ENCODE results near the gene GPR42. TPM values are rescaled to one million over a fixed set of nuclear protein-coding genes. Genes with fewer than 3 reads are reported as not detected.
"Not testable (repeated sequence)": the region's sequence is repeated elsewhere in the genome, so short reads cannot be mapped to it uniquely, and the experiment has no call there.

GPR42 gene
- total RNA-seq, 2 donors from 2014 or later = not detected

- TF ChIP-seq CTCF (IDR thresholded peaks at IDR 0.05) = no peak
- Histone ChIP-seq H3K27ac (no peak overlapping the region), H3K4me3 (no peak overlapping the region)
These were observed 1.3 kb upstream of the GPR42 start for GRCh38 chr19:35369522-35369921.

GRCh38 chr19:35373492-35373891 is 2.6 kb downstream of the GPR42 start:
- ATAC-seq (ENCODE audit: insufficient number of reproducible peaks, low FRiP score, low read depth) (no peak), DNase-seq (ENCODE audit: low spot score) (no peak)
- TF ChIP-seq CTCF (IDR thresholded peaks at IDR 0.05) = no peak
- Histone ChIP-seq H3K4me3 (no peak overlapping the region), H3K27me3 (replicated peaks; ENCODE audit: insufficient read depth) (no peaks in the 10 kb centered on the region), H3K27ac (no peak overlapping the region), H3K4me1 (ENCODE audit: control insufficient read depth in 1 of 2, low read depth in 2 of 2) (no peaks in the 10 kb centered on the region), H3K9me3 (no peaks in the 10 kb centered on the region), H3K36me3 (no peaks in the 10 kb centered on the region)

More at GRCh38 chr19:35369522-35369921, 1.3 kb upstream of the GPR42 start:
- no peaks in the 10 kb centered on the region for H3K27me3 ChIP-seq (replicated peaks; ENCODE audit: insufficient read depth)
- no peak for DNase-seq (ENCODE audit: low spot score)
- H3K9me3 ChIP-seq = no peaks in the 10 kb centered on the region
- H3K36me3 ChIP-seq = no peaks in the 10 kb centered on the region
- ATAC-seq (ENCODE audit: insufficient number of reproducible peaks, low FRiP score, low read depth) = no peak
- H3K4me1 ChIP-seq (ENCODE audit: control insufficient read depth in 1 of 2, low read depth in 2 of 2) = no peaks in the 10 kb centered on the region

GRCh38 chr19:35374031-35374430 is 3.2 kb downstream of the GPR42 start:
- not testable (repeated sequence) for H3K4me1 ChIP-seq (ENCODE audit: control insufficient read depth in 1 of 2, low read depth in 2 of 2); ATAC-seq (ENCODE audit: insufficient number of reproducible peaks, low FRiP score, low read depth)

GRCh38 chr19:35375505-35376307 is 4.8 kb downstream of the GPR42 start:
- H3K4me3 ChIP-seq = no peak overlapping the region
- no peak for TF ChIP-seq CTCF (IDR thresholded peaks at IDR 0.05)
- H3K4me1 ChIP-seq (ENCODE audit: control insufficient read depth in 1 of 2, low read depth in 2 of 2) = no peaks in the 10 kb centered on the region
- no peak for ATAC-seq (ENCODE audit: insufficient number of reproducible peaks, low FRiP score, low read depth)
- no peak for DNase-seq (ENCODE audit: low spot score)
- no peaks in the 10 kb centered on the region for H3K36me3 ChIP-seq
- H3K27ac ChIP-seq = no peak overlapping the region
- H3K9me3 ChIP-seq = no peaks in the 10 kb centered on the region
- no peaks in the 10 kb centered on the region for H3K27me3 ChIP-seq (replicated peaks; ENCODE audit: insufficient read depth)

More at GRCh38 chr19:35374031-35374430, 3.2 kb downstream of the GPR42 start:
- H3K27ac ChIP-seq; H3K9me3 ChIP-seq; H3K4me3 ChIP-seq; DNase-seq (ENCODE audit: low spot score); H3K27me3 ChIP-seq (replicated peaks; ENCODE audit: insufficient read depth); H3K36me3 ChIP-seq: not testable (repeated sequence)

GRCh38 chr19:35377656-35378055 is 6.8 kb downstream of the GPR42 start:
- Histone ChIP-seq H3K4me1 (ENCODE audit: control insufficient read depth in 1 of 2, low read depth in 2 of 2) (no peaks in the 10 kb centered on the region), H3K4me3 (no peak overlapping the region), H3K27me3 (replicated peaks; ENCODE audit: insufficient read depth) (no peaks in the 10 kb centered on the region), H3K9me3 (no peaks in the 10 kb centered on the region), H3K27ac (no peak overlapping the region), H3K36me3 (no peaks in the 10 kb centered on the region)
- TF ChIP-seq CTCF (IDR thresholded peaks at IDR 0.05) = no peak
- DNase-seq (ENCODE audit: low spot score) (no peak), ATAC-seq (ENCODE audit: insufficient number of reproducible peaks, low FRiP score, low read depth) (no peak)

Data from thoracic aorta (tissue), 2 donors.